ENCODE data around the gene KRT32.

DNA sequence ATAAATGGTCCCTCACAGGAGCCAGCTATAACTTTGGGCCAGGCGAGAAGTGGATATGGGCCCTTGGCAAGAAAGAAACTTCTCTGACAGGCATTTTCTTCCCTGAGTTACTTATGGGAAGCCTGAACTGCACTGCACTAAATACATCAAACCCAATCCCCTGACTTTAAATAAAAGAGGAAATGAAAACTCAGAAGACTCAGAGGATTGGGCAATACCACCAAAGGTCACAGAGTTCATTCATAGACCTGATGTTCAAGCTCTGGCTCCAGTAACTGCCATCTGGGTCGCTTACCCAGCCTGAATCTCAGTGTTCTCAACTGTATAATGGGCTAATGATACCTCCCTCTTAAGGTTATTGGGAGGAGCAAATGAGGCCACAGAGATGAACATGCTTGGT, 12.9 kb upstream of the KRT32 start:
- no peak for TF ChIP-seq POLR2A (IDR thresholded peaks at IDR 0.05)
- TF ChIP-seq, protein P1, sequence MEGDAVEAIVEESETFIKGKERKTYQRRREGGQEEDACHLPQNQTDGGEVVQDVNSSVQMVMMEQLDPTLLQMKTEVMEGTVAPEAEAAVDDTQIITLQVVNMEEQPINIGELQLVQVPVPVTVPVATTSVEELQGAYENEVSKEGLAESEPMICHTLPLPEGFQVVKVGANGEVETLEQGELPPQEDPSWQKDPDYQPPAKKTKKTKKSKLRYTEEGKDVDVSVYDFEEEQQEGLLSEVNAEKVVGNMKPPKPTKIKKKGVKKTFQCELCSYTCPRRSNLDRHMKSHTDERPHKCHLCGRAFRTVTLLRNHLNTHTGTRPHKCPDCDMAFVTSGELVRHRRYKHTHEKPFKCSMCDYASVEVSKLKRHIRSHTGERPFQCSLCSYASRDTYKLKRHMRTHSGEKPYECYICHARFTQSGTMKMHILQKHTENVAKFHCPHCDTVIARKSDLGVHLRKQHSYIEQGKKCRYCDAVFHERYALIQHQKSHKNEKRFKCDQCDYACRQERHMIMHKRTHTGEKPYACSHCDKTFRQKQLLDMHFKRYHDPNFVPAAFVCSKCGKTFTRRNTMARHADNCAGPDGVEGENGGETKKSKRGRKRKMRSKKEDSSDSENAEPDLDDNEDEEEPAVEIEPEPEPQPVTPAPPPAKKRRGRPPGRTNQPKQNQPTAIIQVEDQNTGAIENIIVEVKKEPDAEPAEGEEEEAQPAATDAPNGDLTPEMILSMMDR (IDR thresholded peaks at IDR 0.05): no peak
